ENCODE results near the gene RRAGD. TPM values are rescaled to one million over a fixed set of nuclear protein-coding genes. Genes with fewer than 3 reads are reported as not detected.

The RRAGD gene
- polyA plus RNA-seq, 1 experiment: not detected

DNA sequence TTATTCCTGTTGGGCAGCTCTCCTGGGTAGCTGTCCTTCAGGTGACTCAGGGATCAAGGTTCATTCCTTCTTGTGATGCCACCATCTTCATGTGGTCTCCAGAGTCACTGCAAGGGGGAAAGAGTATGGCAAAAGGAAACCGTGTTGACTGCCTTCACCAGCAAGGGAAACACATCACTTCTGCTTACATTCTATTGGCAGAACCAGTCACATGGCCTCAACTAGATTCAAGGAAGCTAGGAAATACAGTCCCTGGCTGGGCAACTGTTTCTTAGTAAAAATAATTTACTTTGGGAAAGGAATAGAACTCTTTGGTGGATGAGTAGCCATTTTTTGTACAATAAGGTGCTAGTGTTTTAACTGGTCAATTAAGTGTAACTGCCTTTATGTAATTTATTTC lies 26.2 kb upstream of the RRAGD start:
- Histone ChIP-seq H3K36me3 (ENCODE audit: control insufficient read depth, insufficient read depth, low read length) (no peaks in the 10 kb centered on the region), H3K4me3 (ENCODE audit: low read depth, low read length) (no peak overlapping the region), H3K27me3 (ENCODE audit: control insufficient read depth, insufficient read depth, low read length) (peaks cover 3% of the 10 kb centered on the region)
- POLR2A ChIA-PET: no interaction called here
- no peak for DNase-seq (ENCODE audit: low read depth)
- TF ChIP-seq, protein P1, sequence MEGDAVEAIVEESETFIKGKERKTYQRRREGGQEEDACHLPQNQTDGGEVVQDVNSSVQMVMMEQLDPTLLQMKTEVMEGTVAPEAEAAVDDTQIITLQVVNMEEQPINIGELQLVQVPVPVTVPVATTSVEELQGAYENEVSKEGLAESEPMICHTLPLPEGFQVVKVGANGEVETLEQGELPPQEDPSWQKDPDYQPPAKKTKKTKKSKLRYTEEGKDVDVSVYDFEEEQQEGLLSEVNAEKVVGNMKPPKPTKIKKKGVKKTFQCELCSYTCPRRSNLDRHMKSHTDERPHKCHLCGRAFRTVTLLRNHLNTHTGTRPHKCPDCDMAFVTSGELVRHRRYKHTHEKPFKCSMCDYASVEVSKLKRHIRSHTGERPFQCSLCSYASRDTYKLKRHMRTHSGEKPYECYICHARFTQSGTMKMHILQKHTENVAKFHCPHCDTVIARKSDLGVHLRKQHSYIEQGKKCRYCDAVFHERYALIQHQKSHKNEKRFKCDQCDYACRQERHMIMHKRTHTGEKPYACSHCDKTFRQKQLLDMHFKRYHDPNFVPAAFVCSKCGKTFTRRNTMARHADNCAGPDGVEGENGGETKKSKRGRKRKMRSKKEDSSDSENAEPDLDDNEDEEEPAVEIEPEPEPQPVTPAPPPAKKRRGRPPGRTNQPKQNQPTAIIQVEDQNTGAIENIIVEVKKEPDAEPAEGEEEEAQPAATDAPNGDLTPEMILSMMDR (IDR thresholded peaks at IDR 0.05; ENCODE audit: insufficient read depth, low read depth, low read length): no peak
- CTCF ChIA-PET: interaction anchor here (0.6 kb wide), 2 partner anchors 23 to 67 kb away, joined by 3 to 6 read pairs; no protein-coding TSS in a partner anchor

DNA sequence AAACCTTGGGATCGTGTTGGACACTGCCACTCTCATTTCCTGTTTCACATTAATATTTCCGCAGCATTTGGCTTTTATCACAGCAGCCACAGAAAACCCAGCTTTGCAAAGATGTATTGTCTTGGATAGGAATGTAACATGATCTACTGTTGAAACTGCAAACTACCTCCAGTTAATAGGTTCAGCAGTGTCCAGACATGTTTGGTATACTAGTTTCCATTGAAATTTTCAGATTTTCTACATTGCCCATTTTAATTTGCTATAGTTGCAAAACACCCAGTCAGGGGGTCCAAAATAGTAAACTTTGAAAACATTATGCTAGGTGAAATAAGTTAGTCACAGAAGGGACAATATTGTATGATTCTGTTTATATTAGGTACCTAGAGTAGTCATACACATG lies 24.2 kb upstream of the RRAGD start:
- Histone ChIP-seq H3K27me3 (ENCODE audit: control insufficient read depth, insufficient read depth, low read length) (peaks cover 3% of the 10 kb centered on the region; the same call in 1 of the 2 replicates), H3K4me3 (ENCODE audit: low read depth, low read length) (no peak overlapping the region), H3K36me3 (ENCODE audit: control insufficient read depth, insufficient read depth, low read length) (no peaks in the 10 kb centered on the region)
- ChIA-PET CTCF (interaction anchor here (1.6 kb wide), 1 partner anchor 64 kb away, joined by 5 read pairs; no protein-coding TSS in a partner anchor), POLR2A (no interaction called here)
- TF ChIP-seq, protein P1 (IDR thresholded peaks at IDR 0.05; ENCODE audit: insufficient read depth, low read depth, low read length): no peak
- no peak for DNase-seq (ENCODE audit: low read depth)

DNA sequence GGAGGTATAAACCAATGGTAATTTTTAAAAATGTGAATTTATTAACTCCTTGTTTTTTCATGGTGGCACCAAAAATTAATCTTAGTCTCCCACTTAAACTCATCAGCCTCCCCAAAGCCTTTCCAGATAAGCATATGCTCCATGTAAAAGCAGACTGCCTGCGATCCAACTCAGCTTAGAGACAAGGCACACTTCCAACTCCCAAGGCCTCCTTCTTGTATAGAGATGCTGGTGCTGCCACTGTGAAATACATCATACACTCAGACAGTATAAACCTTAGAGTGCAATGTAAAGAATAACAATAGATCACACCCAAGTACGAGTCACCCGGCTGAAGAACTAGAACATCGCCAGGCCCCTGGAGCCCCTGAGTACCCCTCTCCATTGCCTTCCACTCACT lies 22.9 kb upstream of the RRAGD start:
- H3K27me3 ChIP-seq (ENCODE audit: control insufficient read depth, insufficient read depth, low read length): peaks cover 6% of the 10 kb centered on the region
- no peaks in the 10 kb centered on the region for H3K36me3 ChIP-seq (ENCODE audit: control insufficient read depth, insufficient read depth, low read length)
- no peak for DNase-seq (ENCODE audit: low read depth)
- H3K4me3 ChIP-seq (ENCODE audit: low read depth, low read length): no peak overlapping the region
- TF ChIP-seq, protein P1 (IDR thresholded peaks at IDR 0.05; ENCODE audit: insufficient read depth, low read depth, low read length): no peak
- POLR2A ChIA-PET: no interaction called here
- CTCF ChIA-PET: no interaction called here

DNA sequence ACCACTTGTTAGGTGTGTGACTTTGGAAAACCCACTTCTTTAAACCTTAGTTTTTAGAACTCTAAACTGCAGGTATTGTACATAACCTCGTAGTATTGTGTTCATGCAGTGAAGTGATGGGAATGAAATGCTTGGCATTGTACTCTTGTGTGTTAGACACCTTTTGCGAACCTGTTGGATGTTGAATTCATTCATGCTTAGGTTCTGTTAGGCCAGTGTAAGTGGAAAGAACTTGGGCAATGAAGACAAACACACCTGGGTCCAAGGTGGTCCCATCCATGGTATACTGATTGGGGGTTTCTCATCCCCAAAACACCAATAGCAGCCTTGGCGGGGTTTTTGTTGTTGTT lies 22.1 kb upstream of the RRAGD start:
- Histone ChIP-seq H3K27me3 (ENCODE audit: control insufficient read depth, insufficient read depth, low read length) (peaks cover 6% of the 10 kb centered on the region), H3K36me3 (ENCODE audit: control insufficient read depth, insufficient read depth, low read length) (no peaks in the 10 kb centered on the region), H3K4me3 (ENCODE audit: low read depth, low read length) (no peak overlapping the region)
- POLR2A ChIA-PET: no interaction called here
- no peak for DNase-seq (ENCODE audit: low read depth)
- TF ChIP-seq, protein P1 (IDR thresholded peaks at IDR 0.05; ENCODE audit: insufficient read depth, low read depth, low read length): no peak
- CTCF ChIA-PET: no interaction called here

DNA sequence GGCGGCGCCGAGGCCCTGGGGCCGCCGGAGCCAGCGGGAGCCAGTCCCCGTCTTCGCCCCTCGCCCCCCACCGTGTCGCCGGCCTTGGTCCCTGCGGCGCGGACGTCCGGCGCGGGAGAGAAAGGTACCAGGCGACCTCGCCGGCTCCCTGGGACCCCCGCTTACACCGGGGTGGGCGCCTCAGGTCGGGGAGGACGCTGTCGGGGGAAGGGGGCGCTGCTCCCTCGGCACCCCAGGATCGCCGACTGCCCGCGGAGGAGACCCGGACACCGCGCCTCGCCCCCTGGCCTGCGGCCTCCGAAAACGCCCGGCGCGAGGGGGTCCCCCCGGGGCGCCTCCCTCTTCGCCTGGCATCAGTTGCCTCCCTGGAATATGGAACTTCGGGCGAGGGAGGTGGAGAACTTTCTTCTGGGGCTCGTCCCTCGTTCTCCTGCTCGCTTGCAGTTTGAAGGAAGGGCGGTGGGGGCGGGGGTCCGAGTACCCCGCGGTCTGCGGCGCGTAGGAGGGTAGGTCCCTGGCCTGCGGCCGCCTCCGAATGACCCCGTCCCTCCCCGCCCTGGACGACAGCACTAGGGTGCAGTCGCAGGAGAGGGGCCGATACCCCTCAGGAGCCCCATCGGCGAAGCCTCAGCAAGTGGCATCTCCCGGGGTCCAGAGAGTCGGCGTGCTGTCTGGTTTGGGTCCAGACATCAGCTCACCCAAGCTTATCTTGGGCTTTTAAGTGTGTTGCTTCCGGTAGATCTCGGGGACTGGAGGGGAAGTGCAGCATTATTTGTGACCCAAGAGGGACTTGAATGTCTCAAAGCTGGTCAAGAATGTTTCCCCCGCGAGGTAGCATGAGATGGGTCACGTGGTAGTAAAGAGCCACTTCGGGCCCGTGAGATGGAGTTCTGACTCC lies 21.4 kb upstream of the RRAGD start:
- Histone ChIP-seq H3K4me3 (ENCODE audit: low read depth, low read length) (peak overlapping the region; percentile 48), H3K27me3 (ENCODE audit: control insufficient read depth, insufficient read depth, low read length) (peaks cover 6% of the 10 kb centered on the region), H3K36me3 (ENCODE audit: control insufficient read depth, insufficient read depth, low read length) (no peaks in the 10 kb centered on the region)
- no peak for DNase-seq (ENCODE audit: low read depth)
- TF ChIP-seq, protein P1 (IDR thresholded peaks at IDR 0.05; ENCODE audit: insufficient read depth, low read depth, low read length): no peak
- ChIA-PET POLR2A (no interaction called here), CTCF (interaction anchor here (1.0 to 1.2 kb wide), 3 partner anchors 30 to 199 kb away, joined by 3 to 6 read pairs (median 3); no protein-coding TSS in a partner anchor)
